ENCODE results near the gene CHIT1. TPM values are rescaled to one million over a fixed set of nuclear protein-coding genes. Genes with fewer than 3 reads are reported as not detected.

CHIT1 gene
- total and polyA plus RNA-seq, 4 experiments from 2014 or later: 0.41 to 0.78 TPM; not detected in 2

DNA sequence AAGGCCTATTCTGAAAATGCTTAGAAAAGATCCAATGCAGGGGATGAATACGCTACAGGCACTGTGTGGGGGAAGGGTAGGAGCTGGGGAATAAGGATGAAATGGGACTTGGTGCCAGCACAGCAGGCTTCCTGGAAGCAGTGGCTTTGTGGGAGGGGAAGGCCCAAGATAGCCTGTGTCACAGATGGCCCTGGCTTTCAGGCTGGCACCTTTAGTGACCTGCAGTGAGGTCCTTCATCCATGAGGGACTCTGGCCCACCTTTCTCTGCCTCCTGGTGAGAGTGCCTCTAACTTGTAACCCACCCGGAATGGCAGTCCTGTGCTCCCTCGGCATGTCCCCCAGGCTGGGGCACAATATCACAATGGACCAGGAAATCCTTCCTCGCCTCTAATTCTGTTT, 43.9 kb downstream of the CHIT1 start:
- no peaks in the 10 kb centered on the region for H3K27me3 ChIP-seq (ENCODE audit: insufficient read depth, low read length)
- H3K4me1 ChIP-seq (ENCODE audit: insufficient read depth, low read length): no peaks in the 10 kb centered on the region
- intact Hi-C loops (cut with micrococcal nuclease): no loop called here
- H3K36me3 ChIP-seq (ENCODE audit: insufficient read depth, low read length): no peaks in the 10 kb centered on the region
- no peaks in the 10 kb centered on the region for H3K9me3 ChIP-seq (ENCODE audit: control insufficient read depth in 1 of 2, low read length in 2 of 2)
- Mint-ChIP-seq H3K4me3 (no peak overlapping the region), H3K36me3 (no peaks in the 10 kb centered on the region), H3K27me3 (peaks cover 3 to 4% of the 10 kb centered on the region in 2 donors), H3K4me1 (no peaks in the 10 kb centered on the region), H3K9me3 (peaks cover 0 to 2% (median 0%) of the 10 kb centered on the region in 8 donors), H3K27ac (no peak overlapping the region)
- no peak overlapping the region for H3K27ac ChIP-seq (ENCODE audit: low read depth, low read length)
- no peak overlapping the region for H3K4me3 ChIP-seq (ENCODE audit: low read length in 2 of 2)
- POLR2A ChIA-PET (ENCODE audit: partially characterized antibody): no interaction called here
- CTCF ChIA-PET (ENCODE audit: partially characterized antibody): no interaction called here
- DNase-seq: no peak

- no peak for DNase-seq
- Histone ChIP-seq H3K9me3 (ENCODE audit: control insufficient read depth in 1 of 2, low read length in 2 of 2) (no peaks in the 10 kb centered on the region), H3K4me3 (ENCODE audit: low read length in 2 of 2) (no peak overlapping the region), H3K27ac (ENCODE audit: low read depth, low read length) (no peak overlapping the region), H3K36me3 (ENCODE audit: insufficient read depth, low read length) (no peaks in the 10 kb centered on the region), H3K27me3 (ENCODE audit: insufficient read depth, low read length) (no peaks in the 10 kb centered on the region), H3K4me1 (ENCODE audit: insufficient read depth, low read length) (no peaks in the 10 kb centered on the region)
- H3K36me3 Mint-ChIP-seq: no peaks in the 10 kb centered on the region
- peaks cover 3 to 4% of the 10 kb centered on the region in 2 donors for H3K27me3 Mint-ChIP-seq
- H3K27ac Mint-ChIP-seq: no peak overlapping the region
- H3K4me3 Mint-ChIP-seq: no peak overlapping the region
- peaks cover 0 to 2% (median 0%) of the 10 kb centered on the region in 8 donors for H3K9me3 Mint-ChIP-seq
- CTCF ChIA-PET (ENCODE audit: partially characterized antibody): interaction anchor here (1.5 kb wide), 1 partner anchor 12 kb away, joined by 3 read pairs; no protein-coding TSS in a partner anchor
- no peaks in the 10 kb centered on the region for H3K4me1 Mint-ChIP-seq
- intact Hi-C loops (cut with micrococcal nuclease): no loop called here
- POLR2A ChIA-PET (ENCODE audit: partially characterized antibody): no interaction called here
These were observed 44.4 kb downstream of the CHIT1 start for GRCh38 chr1:203185061-203185461.

DNA sequence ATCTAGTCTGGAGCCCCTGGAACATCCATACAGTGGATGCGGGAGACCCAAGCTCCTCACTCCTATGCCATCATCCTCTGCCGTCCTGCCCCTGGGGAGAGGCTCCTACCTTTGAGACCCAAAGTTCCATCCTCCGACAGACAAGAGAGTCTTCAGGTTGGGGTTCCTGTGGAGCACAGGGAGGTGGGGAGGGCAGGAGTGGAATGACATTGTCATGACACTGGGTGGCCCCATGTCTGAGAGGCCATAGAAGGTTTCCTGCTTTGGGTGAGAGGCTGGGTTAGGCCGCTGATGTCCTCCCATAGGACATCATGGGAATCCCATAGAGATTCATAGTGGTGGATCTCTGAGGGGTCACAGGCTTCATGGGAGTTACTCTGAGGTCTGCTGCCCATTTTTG, 45.0 kb downstream of the CHIT1 start:
- no peak overlapping the region for H3K27ac Mint-ChIP-seq
- Histone ChIP-seq H3K9me3 (ENCODE audit: control insufficient read depth in 1 of 2, low read length in 2 of 2) (no peaks in the 10 kb centered on the region), H3K4me3 (ENCODE audit: low read length in 2 of 2) (no peak overlapping the region), H3K4me1 (ENCODE audit: insufficient read depth, low read length) (no peaks in the 10 kb centered on the region), H3K27me3 (ENCODE audit: insufficient read depth, low read length) (no peaks in the 10 kb centered on the region), H3K36me3 (ENCODE audit: insufficient read depth, low read length) (no peaks in the 10 kb centered on the region), H3K27ac (ENCODE audit: low read depth, low read length) (no peak overlapping the region)
- no peak overlapping the region for H3K4me3 Mint-ChIP-seq
- H3K4me1 Mint-ChIP-seq: no peaks in the 10 kb centered on the region
- ChIA-PET CTCF (ENCODE audit: partially characterized antibody) (interaction anchor here (1.5 kb wide), 1 partner anchor 11 kb away, joined by 3 read pairs; no protein-coding TSS in a partner anchor), POLR2A (ENCODE audit: partially characterized antibody) (no interaction called here)
- intact Hi-C loops (cut with micrococcal nuclease): no loop called here
- H3K9me3 Mint-ChIP-seq: peaks cover 0 to under 1% (median 0%) of the 10 kb centered on the region in 8 donors
- H3K36me3 Mint-ChIP-seq: no peaks in the 10 kb centered on the region
- no peak for DNase-seq
- peaks cover 3 to 5% of the 10 kb centered on the region in 2 donors for H3K27me3 Mint-ChIP-seq

DNA sequence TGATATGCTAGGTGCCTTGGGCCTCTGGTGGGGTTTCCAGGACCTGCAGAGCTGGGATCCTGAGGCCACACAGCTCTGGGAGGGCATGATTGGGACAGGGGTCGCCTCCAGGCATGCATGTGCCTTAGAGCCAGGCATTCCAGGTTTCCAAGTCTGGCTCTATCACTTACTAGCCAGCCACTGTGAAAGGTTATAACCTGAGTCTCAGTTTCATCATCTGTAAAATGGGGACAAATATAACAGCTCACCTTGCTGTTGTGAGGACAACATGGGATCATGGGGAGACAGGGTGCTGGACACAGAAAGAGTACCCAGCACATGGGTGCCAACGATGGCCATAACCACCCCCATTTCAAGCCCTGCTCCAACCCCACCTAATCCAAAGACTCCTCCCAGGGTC, 45.6 kb downstream of the CHIT1 start:
- Histone ChIP-seq H3K36me3 (ENCODE audit: insufficient read depth, low read length) (no peaks in the 10 kb centered on the region), H3K4me1 (ENCODE audit: insufficient read depth, low read length) (no peaks in the 10 kb centered on the region), H3K27ac (ENCODE audit: low read depth, low read length) (no peak overlapping the region), H3K27me3 (ENCODE audit: insufficient read depth, low read length) (no peaks in the 10 kb centered on the region), H3K4me3 (ENCODE audit: low read length in 2 of 2) (no peak overlapping the region), H3K9me3 (ENCODE audit: control insufficient read depth in 1 of 2, low read length in 2 of 2) (no peaks in the 10 kb centered on the region)
- Mint-ChIP-seq H3K36me3 (no peaks in the 10 kb centered on the region), H3K4me1 (no peaks in the 10 kb centered on the region), H3K27me3 (peaks cover 3 to 4% of the 10 kb centered on the region in 2 donors), H3K27ac (no peak overlapping the region), H3K4me3 (no peak overlapping the region), H3K9me3 (no peaks in the 10 kb centered on the region)
- intact Hi-C loops (cut with micrococcal nuclease): loop anchor here (2.0 kb wide), 1 partner anchor 19 kb away; no protein-coding TSS in a partner anchor
- POLR2A ChIA-PET (ENCODE audit: partially characterized antibody): no interaction called here
- CTCF ChIA-PET (ENCODE audit: partially characterized antibody): interaction anchor here (1.5 kb wide), 1 partner anchor 11 kb away, joined by 3 read pairs; no protein-coding TSS in a partner anchor
- DNase-seq: no peak

DNA sequence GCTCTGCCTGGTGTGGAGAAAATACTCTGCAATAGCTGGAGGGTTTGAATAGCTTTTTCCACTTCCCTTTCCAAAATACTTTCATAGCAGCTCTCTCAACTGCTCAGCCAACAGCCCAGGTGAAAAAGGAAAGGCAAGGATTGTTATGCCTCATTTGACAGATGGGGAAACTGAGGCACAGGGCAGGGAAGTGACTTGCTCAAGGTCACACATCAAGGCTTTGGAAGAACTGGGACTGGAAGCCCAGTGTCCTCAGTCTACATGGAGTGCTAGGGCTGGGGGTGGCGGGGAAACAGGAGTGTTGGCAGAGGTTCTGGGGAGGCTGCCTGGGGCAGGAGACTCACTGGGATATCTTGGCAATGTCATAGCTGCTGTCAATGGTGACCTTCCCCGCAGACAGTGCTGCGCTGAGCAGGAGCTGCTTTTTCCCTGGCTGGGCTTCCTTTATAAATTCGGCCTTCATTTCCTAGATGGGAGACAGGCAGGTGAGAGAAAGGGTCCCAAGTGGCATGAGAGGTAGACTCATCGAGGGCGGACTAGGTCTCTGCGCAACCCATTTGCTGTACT, 47.0 kb downstream of the CHIT1 start:
- H3K27me3 Mint-ChIP-seq: peaks cover 2 to 3% of the 10 kb centered on the region in 2 donors

DNA sequence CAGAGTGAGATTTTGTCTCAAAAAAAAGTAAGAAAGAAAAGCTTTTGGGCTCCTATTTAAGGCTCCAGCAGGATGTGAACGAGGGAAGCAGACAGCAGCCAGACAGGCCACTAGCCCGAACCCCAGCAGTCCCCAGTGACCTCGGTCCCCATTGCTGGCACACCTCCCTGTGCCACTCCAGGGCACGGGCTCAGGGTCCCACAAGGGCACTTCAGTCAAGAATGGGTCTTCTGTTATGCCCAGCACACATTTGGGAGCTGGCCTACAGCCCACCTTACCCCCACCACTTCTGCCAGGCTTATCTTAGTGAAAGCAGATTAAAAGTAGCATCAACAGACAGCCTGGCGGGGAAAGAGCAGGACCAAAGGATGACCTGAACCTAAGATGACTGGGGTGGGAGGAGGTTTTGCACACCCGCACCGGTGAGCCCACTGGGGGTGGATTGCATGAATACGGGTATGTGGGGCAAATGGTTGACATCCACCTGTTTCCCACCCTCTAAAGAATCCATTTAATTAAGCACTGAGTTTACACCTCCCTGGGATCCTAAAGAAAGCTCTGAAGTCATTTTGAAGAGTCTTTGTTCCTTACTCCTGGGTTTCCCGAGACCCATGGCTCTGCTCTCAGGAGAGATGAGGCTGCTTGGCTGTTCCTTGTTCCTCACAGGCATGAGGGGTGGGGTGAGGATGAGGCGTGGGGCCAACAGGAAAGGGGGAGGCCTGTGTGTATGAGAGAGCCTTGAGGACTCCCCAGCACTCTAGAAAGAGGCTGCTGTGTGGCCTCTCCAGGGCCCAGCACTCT, 47.7 kb downstream of the CHIT1 start:
- POLR2A ChIA-PET (ENCODE audit: partially characterized antibody): no interaction called here
- intact Hi-C loops (cut with micrococcal nuclease): loop anchor here (2.0 kb wide), 1 partner anchor 17 kb away; no protein-coding TSS in a partner anchor
- H3K27ac Mint-ChIP-seq: no peak overlapping the region
- Histone ChIP-seq H3K4me1 (ENCODE audit: insufficient read depth, low read length) (no peaks in the 10 kb centered on the region), H3K9me3 (ENCODE audit: control insufficient read depth in 1 of 2, low read length in 2 of 2) (no peaks in the 10 kb centered on the region), H3K36me3 (ENCODE audit: insufficient read depth, low read length) (no peaks in the 10 kb centered on the region), H3K4me3 (ENCODE audit: low read length in 2 of 2) (no peak overlapping the region), H3K27ac (ENCODE audit: low read depth, low read length) (no peak overlapping the region), H3K27me3 (ENCODE audit: insufficient read depth, low read length) (no peaks in the 10 kb centered on the region)
- no peaks in the 10 kb centered on the region for H3K9me3 Mint-ChIP-seq
- CTCF ChIA-PET (ENCODE audit: partially characterized antibody): no interaction called here
- no peaks in the 10 kb centered on the region for H3K4me1 Mint-ChIP-seq
- no peaks in the 10 kb centered on the region for H3K36me3 Mint-ChIP-seq
- H3K27me3 Mint-ChIP-seq: peaks cover 2 to 6% of the 10 kb centered on the region in 2 donors
- DNase-seq: no peak
- no peak overlapping the region for H3K4me3 Mint-ChIP-seq

More for the DNA sequence above, 47.0 kb downstream of the CHIT1 start:
- Histone ChIP-seq H3K36me3 (ENCODE audit: insufficient read depth, low read length) (no peaks in the 10 kb centered on the region), H3K9me3 (ENCODE audit: control insufficient read depth in 1 of 2, low read length in 2 of 2) (no peaks in the 10 kb centered on the region), H3K4me3 (ENCODE audit: low read length in 2 of 2) (no peak overlapping the region), H3K27me3 (ENCODE audit: insufficient read depth, low read length) (no peaks in the 10 kb centered on the region), H3K27ac (ENCODE audit: low read depth, low read length) (no peak overlapping the region), H3K4me1 (ENCODE audit: insufficient read depth, low read length) (no peaks in the 10 kb centered on the region)
- Mint-ChIP-seq H3K9me3 (no peaks in the 10 kb centered on the region), H3K36me3 (no peaks in the 10 kb centered on the region), H3K27ac (no peak overlapping the region), H3K4me3 (no peak overlapping the region), H3K4me1 (no peaks in the 10 kb centered on the region)
- intact Hi-C loops (cut with micrococcal nuclease): loop anchor here (2.0 kb wide), 1 partner anchor 18 kb away; no protein-coding TSS in a partner anchor
- ChIA-PET CTCF (ENCODE audit: partially characterized antibody) (no interaction called here), POLR2A (ENCODE audit: partially characterized antibody) (no interaction called here)
- DNase-seq: no peak

GRCh38 chr1:203180611-203181330, 48.7 kb downstream of the CHIT1 start:
- Histone ChIP-seq H3K27ac (ENCODE audit: low read depth, low read length) (no peak overlapping the region), H3K4me1 (ENCODE audit: insufficient read depth, low read length) (no peaks in the 10 kb centered on the region), H3K27me3 (ENCODE audit: insufficient read depth, low read length) (no peaks in the 10 kb centered on the region), H3K4me3 (ENCODE audit: low read length in 2 of 2) (no peak overlapping the region), H3K36me3 (ENCODE audit: insufficient read depth, low read length) (no peaks in the 10 kb centered on the region), H3K9me3 (ENCODE audit: control insufficient read depth in 1 of 2, low read length in 2 of 2) (no peaks in the 10 kb centered on the region)
- intact Hi-C loops (cut with micrococcal nuclease): no loop called here
- no peaks in the 10 kb centered on the region for H3K36me3 Mint-ChIP-seq
- H3K4me1 Mint-ChIP-seq: no peaks in the 10 kb centered on the region
- CTCF ChIA-PET (ENCODE audit: partially characterized antibody): no interaction called here
- no peaks in the 10 kb centered on the region for H3K9me3 Mint-ChIP-seq
- H3K4me3 Mint-ChIP-seq: no peak overlapping the region
- no peak for DNase-seq
- no peak overlapping the region for H3K27ac Mint-ChIP-seq
- H3K27me3 Mint-ChIP-seq: peaks cover 4 to 9% of the 10 kb centered on the region in 2 donors
- POLR2A ChIA-PET (ENCODE audit: partially characterized antibody): no interaction called here
